Activated naive CD4-positive, alpha-beta T cell treated with anti-CD3 and anti-CD28 coated beads, Interleukin-2, amount 50 U/mL, for 16 hours (primary cell): ENCODE results near the gene ROR1.

Experiments
- DNase-seq: peaks from one replicate; pipeline ENCODE4 v3.0.0-alpha.2; 2020

The ROR1 gene

DNA sequence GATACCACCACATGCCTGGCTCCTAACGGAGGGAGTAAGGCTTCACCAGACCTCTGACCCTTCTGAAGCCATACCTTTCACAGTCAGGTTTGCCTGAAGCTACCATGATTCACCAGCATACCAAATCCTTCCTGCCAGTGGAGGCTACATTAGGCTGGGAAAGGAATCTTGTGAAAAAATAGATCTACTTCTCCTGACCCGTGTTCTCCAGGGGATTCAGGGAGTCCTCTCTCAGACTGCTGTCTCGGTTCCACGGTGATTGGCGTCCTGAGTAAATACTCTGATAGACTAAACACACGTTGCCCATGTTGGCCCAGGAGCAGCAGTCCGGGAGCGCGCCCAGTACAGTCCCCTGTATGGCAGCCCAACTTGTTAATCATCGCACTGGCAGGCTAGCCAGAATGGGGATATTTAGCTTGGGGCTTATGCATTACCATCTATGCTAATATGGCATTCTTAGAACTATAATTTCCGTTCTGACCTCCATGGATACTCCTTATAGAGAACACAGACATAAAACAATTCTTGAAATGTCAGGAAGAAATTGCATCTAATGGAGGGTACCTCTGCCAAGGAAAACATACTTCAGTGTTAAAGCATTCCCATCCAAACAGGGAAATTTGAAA, 173.2 kb downstream of the ROR1 start:
- no peak for DNase-seq

DNA sequence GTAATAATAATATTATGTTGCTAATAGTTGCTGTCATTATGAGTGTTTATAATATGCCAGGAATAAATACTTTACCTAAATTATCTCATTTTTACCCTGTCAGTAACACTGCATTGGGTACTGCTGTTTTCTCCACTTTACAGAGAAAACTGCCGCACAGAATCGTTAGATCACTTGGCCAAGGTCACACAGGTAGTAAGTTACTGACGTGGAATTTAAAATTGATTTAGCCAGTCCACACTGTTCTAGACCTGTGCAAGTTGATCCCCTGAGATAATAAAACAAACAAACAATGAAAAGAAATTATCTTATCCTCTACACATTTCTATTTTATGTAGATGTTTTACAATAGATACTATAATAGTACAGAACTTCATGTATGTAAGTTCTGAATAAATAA, 174.1 kb downstream of the ROR1 start:
- DNase-seq = no peak

DNA sequence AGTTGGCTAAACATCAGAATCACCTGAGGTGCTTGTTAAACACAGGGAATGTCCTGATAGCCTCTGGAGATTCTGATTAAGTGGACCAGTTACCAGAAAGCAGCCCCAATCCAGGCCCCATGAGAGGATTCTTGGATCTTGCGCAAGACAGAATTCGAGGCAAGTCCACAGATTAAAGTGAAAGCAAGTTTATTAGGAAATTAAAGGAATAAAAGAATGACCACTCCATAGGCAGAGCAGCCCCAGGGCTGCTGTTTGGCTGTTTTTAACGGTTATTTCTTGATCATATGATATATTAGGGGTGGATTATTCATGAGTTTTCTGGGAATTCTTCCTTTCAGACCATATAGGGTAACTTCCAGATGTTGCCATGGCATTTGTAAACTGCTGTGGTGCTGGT, 176.2 kb downstream of the ROR1 start:
- no peak for DNase-seq

DNA sequence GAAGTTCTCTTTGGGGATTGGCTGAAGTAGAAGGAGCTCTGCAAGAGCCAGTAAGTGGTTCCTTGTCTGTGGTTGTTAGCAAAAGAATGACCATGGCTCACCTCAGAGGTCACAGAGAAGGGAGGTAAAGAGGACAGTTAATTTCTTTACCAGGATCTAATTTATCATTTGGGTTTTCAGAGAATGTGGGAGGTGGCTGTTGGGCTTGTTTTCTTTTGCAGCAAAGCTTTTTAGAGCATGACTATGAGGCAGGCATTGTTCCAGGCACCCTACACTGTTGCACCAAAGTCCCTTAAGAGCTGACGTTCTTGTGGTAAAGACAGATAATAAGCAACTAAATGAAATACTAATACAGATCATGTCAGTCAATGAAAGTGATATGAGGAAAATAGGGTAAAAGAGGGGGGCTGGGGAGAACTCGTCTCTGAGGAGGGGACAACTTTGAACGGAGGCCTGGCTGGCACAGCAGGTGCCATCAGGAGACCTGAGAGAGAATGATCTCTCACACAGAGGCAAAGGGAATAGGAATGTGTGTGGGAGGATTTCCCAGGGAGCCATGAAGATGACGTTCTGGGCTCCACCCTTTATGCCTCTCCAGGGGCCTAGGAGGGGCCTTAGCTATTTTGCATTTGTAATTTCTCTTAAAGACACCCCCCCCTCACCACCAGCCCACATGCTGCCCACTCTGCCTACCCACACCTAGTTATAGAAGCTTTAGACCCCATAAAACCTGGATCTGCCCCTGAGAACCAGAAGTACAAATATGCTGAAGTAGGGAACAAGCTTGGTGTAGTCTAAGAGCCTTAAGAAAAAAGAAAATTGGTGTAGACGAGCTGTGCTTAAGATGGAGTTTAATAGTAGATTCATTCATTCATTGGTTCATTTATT, 177.5 kb downstream of the ROR1 start:
- DNase-seq = no peak

DNA sequence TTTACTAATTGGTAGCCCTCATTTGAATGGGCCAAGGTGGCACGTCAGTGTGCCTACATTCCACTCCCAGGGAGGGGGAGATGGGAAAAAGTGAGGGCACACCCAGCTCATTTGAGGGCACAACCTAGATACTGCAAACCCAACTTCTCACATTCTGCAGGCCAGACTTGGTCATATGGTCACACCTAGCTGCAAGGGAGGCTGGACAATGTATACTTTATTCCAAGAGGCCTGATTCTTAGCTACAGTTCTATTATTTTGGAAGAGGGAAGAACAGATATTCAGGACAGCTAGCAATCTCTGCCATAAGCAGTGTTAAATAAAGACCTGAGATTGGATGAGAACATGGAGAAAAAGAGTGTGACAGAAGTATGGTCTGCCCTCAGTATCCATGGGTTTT, 180.4 kb downstream of the ROR1 start:
- no peak for DNase-seq

DNA sequence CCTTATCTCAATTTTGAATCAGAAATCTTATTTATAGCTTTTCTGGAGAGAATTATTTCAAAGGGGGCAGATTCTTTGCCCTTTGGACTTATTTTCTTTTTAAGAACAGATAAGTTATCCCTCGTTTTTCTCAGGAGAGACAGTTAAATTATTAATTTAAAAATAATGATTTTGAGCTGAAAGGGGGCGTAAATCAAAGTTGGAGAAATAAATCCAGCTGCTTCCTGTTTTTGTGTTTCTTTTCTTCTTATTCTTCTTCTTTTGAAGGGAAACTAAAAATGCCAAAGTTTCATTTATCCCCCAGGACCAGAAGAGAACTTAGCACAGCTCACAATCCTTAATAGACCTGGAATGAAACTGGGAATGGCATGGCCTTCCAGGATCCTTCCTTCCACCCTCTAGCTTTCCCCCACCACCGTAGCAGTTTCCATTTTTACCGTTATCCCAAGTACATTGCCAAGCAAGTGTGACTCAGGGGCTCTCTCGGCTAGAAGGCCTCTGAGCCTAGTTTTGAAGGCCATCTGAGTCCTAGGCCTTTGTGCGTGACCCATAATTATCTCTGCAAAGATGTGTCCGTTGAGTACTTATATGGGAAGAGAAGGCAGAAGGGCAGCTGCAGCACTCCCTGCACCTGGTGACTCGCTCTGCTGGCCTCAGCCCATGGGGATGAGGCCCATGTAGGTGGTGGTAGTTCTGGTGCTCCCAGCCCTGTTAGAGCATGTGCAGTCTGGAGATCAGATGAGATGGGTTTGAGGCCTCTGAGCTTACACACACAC, 181.7 kb downstream of the ROR1 start:
- no peak for DNase-seq

DNA sequence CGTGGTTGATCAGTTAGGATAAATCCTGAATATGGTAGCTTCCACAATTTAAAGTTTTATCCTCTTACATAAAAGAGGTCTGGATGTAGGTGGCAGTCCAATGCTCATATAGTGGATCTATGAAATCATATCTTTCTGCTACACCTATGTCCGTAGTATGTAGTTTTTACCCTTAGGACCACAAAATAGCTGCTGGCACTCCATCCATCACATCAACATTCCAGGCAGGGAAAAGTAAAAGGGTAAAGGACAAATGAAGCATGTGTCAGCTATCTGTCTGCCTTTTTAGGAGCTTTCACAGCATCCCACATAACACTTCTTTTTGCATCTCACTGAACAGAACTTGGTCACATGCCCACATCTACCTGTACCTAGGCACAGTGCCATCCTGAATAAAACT, 184.7 kb downstream of the ROR1 start:
- DNase-seq = no peak

DNA sequence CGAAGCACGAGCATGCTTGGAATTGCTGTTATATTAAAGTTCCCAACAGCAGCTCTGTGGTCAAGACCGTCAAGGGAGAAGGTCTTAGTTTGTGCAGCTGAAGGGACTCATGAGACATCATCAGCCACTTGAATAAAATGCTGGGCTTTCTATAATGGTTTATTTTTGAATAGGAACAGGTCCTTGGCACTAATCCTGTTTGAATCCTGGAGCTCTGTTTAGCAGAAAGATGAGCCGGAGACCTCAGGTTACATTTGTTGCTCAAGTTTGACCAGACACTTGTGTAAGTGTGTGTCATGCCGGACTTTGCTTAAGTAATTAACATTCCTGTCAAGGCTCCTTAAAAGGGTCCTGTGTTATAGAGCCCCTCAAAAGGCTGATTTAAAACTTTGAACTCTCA, 186.5 kb downstream of the ROR1 start:
- DNase-seq = no peak

DNA sequence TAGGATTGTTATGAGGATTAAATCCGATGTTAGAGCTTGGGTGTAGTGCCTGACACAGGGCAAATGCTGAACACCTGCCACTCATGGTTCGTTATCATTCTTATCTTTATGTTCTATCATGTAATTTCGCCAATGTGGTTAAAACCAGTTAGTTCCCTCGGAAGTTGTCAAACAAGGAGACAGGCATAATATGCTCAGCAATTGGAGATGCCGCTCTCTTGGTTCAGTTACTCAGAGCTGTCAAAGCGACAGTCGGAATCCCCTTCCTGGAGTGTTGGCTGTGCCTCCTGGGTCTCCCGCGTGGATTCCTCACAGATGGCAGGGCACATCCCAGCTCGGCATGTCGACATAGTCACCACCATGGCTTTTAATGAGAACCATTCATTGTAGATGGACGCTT, 192.2 kb downstream of the ROR1 start:
- no peak for DNase-seq

DNA sequence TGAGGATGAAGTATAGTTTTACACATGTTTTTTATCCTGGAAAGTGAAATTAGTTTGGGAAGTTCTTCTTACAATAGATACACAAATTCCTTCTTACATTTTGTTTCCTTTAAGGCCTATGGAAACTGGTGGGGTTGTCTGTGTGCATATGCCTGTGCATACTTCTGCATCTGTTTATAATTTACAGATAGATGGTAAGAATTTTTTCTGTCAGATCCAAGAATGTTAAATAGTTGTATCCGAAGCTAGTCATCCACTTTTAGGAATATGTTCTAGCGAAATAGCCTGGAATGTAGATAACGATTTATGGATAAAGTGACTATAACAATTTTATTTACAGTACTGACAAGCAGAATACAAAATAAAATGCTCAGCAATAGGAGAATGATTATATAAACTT, 194.1 kb downstream of the ROR1 start:
- no peak for DNase-seq

DNA sequence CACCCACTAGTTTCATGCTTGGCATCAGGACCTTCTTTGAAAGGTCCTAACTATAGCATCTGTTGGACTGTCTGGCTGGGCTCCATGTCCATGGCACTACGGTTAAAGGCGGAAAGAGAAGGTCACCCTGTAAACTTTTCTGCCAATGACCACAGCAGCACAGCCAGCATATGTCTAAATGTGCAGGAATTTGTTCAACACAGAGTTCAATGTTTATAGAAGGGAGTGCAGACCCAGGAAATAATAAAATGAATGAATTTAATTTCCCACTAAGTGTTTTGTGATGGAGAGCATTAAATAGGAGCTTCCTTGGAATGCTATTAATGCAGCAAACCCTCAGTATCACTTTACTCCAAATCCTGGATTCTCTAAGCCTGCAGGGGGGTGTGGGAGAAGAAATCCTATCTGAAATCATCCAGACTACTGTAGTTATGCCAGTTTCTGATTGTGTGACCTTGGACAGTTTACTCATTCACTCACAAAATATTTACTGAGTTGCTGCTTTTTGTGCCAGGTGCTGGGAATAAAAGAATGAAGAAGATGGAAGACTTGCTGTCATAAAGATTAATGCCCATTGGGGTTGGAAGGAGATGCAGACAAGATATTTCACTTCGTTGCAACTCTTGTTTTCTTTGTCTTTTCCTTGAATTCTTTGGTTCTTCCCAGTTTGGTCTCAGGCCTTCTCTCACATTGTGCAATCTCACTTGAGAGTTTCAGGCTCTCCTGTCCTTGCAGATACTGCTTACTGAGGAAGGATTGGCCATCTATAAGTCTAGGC, 195.0 kb downstream of the ROR1 start:
- DNase-seq = no peak

DNA sequence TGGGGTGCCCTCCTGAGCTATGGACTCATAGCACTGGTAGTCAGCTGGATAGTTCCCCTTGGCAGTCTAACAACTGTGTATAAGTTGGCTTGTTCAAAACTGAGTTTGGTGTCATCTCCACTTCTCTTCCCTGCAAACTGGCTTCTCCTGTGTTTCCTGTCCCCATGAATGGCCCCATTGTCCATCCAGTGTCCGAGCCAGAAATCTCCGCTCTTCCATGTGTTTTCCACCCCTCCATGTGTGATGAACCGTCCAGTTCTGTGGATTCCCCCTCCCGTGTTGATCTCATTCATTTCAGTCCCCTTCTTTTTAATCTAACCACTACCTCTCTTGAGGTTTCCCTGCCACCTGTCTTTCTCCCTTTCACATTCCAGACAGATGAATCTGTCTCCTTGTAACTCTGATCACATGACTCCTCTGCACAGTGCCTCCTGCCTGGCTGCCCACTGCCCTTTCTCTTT, 195.7 kb downstream of the ROR1 start:
- no peak for DNase-seq

DNA sequence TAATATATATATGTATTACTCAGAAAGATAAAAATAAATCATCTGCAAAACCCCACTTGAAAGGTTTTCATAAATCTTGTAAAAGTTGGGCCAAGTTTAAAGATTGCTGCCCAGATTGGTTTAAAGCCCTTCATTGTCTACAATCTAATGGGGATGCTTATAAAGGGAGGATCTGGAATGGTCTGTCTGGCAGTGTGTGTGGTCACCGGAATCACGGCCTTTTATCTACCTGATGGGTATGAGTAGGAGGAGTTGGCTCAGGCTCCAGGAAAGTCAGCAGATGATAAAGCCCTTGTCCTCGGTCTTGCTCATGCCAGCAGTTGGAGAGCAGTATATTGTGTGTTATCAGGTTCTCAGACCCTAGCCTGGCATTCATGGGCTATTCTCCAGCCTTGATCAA, 197.7 kb downstream of the ROR1 start:
- no peak for DNase-seq

DNA sequence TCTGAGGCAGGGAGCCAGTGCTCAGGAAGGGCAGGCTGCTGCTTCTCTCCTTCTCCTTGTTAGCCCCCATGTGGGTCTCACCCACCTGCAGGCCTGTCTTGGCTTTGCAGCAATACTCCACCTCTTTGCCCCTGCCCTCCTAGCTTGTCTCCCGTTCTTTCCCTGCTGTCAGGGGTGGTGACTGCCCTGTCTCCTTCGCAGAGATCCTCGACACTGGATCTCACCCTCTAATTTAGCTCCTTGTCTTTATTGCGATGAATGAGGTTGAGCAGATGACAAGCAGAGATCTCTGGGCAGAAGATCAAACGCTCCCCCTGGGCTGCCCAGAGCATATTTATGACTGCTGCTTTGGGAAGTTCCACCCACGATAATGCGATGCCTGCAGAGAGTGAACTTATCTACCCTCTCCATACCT, 199.2 kb downstream of the ROR1 start:
- no peak for DNase-seq

DNA sequence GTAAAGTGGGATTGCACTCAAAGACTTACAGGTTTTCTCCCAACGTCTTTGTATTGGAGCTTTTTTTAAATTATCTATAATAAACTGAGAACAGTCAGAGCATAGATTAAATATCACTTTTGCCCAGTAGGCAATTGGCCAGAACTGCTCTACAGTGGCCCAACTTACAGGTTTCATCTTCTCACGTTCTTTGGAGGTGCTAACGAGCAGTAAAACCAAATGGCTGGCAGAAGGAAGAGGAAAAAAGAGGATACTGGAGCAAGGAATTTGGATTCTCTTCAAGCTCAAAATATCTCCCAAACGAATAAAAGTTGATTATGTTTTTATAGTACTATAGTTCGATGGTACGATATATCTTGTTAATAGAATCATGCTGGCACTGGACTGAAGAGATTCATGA, 201.1 kb downstream of the ROR1 start:
- no peak for DNase-seq

DNA sequence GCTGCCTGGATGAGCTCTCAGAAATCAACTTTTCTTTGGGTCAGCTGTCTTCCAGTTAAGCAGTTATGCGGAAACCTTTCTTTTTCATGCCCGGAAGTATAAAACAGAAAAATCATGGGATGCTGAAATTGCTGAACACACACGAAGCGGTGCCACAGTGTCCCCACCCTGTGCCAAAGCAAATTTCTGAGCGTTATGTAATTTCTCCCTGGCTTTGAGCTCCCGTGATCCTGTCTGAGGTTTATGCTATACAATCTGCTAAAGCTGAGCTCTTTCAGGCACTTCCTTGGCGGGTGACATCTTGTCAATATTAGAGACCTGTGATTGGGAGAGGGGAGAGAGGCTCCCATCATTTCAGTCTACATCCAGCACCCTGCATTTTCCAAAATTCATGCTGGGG, 201.7 kb downstream of the ROR1 start:
- no peak for DNase-seq

DNA sequence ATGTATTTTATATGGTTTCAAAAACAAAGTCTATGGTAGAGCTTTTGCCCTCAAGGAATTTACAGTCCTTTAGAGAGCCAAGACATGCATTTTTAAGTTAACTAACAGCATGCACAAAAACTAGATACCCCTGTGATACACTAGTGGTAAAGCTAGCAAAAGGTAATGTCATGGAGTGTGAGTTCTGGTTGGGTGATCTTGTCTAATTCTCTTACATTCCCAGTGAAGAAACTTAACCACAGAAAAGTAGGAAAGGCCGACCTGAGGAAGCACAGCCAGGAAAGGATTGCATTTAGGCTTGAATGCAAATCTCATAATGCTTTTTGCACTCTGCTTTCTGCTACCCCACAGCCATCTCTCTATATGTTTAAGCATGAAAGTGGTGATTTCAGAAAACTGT, 202.2 kb downstream of the ROR1 start:
- DNase-seq = no peak

DNA sequence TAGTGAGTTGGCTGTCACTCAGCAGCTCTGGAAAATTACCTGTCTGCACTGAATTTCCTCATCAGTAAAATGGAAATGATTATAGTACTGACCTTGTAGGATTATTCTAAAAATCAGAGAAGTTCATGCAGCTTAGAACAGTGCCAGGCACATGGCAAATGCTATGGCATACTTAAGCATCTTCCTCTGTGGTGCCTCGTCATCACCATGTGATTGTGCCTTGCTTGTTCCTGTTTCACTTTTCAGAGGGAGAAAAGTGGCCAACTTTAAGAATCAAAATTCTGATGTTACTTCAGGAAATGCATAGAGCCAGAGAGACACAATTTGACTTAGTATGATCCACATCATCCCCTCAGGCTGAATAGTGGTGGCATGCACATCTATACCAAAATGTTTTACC, 203.6 kb downstream of the ROR1 start:
- DNase-seq = no peak

DNA sequence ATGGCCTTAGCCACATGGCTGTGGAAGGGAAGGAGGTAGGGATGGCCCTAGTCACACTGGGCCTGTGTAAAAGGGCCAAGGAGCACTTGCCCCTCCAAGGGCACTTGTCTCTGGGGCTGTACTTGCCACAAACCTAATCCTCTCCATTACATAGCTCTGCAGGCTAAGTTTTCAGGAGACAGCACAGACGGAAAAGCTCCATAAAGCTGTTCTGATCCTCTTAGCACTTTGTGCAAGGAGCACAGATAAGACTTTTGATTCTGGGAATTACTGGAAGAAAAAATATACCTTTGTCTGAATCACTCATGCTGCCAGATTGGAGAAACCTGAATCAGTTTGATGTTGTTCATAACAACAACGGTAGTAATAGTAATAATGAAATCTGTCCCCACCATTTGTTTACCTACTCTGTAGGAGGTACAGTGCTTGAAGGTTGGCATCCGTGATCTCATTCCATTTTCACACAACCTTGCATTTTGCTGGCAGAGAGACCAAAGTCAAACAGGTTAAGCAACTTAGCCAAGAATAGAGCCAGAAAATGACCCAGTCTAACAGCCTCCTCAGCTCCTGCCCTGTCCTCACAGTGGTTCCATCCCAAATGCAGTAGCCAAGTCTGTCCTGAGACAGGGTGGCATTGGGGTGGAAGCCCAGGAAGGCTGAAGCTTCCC, 207.1 kb downstream of the ROR1 start:
- DNase-seq = no peak

DNA sequence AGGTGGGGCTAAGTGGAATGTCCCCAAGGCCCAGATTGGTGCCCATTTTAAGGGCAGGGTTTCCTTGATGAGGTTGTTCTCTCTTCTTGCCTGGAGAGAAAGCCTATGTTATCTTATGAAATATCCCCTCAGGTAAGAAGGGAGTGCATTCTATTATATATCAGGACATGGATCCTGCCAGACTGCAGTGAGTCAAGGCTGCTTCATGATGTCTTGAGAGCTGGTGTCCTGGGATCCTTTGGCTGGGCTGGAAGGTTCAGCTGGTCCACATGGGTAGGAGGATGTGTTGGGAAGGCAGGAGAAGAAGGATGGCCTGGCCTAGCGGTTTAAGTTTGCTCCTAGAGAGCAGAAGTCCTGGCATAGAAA, 207.6 kb downstream of the ROR1 start:
- no peak for DNase-seq

DNA sequence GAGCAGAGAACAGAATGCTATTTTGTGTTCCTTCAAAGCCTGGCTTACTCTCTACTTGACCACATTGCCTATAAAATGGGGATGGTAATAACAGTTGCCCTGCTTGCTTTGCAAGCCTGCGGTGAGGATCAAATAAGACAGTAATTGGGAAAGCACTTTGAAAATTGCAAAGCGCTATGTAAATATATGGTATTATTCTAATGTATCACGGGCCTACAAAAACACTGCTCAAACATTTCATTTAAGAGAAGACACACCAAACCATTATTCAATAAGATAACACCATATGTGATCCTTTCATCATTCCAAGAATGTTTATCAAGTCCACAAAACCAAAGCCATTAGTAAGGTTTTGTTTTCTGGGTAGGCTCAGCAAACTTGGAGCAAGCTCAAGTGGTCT, 208.4 kb downstream of the ROR1 start:
- no peak for DNase-seq
